ENCODE results near the gene MRM2.

DNA sequence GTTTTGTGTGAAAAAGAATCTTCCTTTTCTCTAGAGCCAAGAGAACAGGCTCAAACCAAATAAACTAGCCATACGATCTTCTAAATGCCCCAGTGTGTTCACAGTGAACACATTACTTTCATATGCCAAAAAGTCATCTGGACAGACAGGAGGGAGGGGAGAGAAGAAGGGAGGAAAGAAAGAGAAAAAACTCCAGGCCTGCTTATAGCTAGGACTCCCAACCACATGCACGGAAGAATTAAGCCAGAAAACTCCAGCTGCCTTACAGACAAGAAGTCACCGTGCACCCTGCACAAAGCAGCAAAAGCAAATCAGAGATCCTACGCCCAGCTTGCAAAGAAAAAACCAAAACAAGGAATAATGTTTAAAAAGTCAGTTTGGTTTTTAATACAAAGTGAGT, 37.9 kb upstream of the MRM2 start:
- TF ChIP-seq, protein P1, sequence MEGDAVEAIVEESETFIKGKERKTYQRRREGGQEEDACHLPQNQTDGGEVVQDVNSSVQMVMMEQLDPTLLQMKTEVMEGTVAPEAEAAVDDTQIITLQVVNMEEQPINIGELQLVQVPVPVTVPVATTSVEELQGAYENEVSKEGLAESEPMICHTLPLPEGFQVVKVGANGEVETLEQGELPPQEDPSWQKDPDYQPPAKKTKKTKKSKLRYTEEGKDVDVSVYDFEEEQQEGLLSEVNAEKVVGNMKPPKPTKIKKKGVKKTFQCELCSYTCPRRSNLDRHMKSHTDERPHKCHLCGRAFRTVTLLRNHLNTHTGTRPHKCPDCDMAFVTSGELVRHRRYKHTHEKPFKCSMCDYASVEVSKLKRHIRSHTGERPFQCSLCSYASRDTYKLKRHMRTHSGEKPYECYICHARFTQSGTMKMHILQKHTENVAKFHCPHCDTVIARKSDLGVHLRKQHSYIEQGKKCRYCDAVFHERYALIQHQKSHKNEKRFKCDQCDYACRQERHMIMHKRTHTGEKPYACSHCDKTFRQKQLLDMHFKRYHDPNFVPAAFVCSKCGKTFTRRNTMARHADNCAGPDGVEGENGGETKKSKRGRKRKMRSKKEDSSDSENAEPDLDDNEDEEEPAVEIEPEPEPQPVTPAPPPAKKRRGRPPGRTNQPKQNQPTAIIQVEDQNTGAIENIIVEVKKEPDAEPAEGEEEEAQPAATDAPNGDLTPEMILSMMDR (IDR thresholded peaks at IDR 0.05), result no peak
- no peak for TF ChIP-seq POLR2AphosphoS5 (IDR thresholded peaks at IDR 0.05; ENCODE audit: low read depth, low read length)
